Gastroesophageal sphincter (tissue), 3 donors: ENCODE measurements around the gene KRTAP2-2.
"Not testable (repeated sequence)": the region's sequence is repeated elsewhere in the genome, so short reads cannot be mapped to it uniquely, and the experiment has no call there.

Source experiments
- EP300 ChIP-seq: sonication (generic); formaldehyde crosslinking; IDR thresholded peaks from one replicate; pipeline ENCODE4 v1.6.1; 2017; ENCODE audit warnings: antibody characterized with exemption, mild to moderate bottlenecking
- POLR2A ChIP-seq, 2 donors: fragments of 450-650 bp; IDR thresholded peaks; one replicate each; pipeline ENCODE4 v1.6.1; 2017; ENCODE audit warnings: antibody characterized with exemption in 2 of 2, mild to moderate bottlenecking in 2 of 2, moderate library complexity in 1 of 2
- POLR2AphosphoS5 ChIP-seq: sonication (generic); formaldehyde crosslinking; IDR thresholded peaks from one replicate; pipeline ENCODE4 v1.6.1; 2017; ENCODE audit warnings: antibody characterized with exemption
- TF ChIP-seq, protein P1 (sequence below), 4 experiments: fragments of 200-600 bp in 2 of 4; fragments of 450-650 bp in 2 of 4; sonication (generic) in 1 of 4; IDR thresholded peaks; one replicate each; pipeline ENCODE4 v1.5.1; 2017 to 2019; ENCODE audit warnings: antibody characterized with exemption in 4 of 4, mild to moderate bottlenecking in 2 of 4, moderate library complexity in 2 of 4

GRCh38 chr17:41059276-41060051 is 4.4 kb upstream of the KRTAP2-2 start:
- TF ChIP-seq, protein P1, sequence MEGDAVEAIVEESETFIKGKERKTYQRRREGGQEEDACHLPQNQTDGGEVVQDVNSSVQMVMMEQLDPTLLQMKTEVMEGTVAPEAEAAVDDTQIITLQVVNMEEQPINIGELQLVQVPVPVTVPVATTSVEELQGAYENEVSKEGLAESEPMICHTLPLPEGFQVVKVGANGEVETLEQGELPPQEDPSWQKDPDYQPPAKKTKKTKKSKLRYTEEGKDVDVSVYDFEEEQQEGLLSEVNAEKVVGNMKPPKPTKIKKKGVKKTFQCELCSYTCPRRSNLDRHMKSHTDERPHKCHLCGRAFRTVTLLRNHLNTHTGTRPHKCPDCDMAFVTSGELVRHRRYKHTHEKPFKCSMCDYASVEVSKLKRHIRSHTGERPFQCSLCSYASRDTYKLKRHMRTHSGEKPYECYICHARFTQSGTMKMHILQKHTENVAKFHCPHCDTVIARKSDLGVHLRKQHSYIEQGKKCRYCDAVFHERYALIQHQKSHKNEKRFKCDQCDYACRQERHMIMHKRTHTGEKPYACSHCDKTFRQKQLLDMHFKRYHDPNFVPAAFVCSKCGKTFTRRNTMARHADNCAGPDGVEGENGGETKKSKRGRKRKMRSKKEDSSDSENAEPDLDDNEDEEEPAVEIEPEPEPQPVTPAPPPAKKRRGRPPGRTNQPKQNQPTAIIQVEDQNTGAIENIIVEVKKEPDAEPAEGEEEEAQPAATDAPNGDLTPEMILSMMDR (IDR thresholded peaks at IDR 0.05), result not testable (repeated sequence)
- not testable (repeated sequence) for TF ChIP-seq POLR2A (IDR thresholded peaks at IDR 0.05); POLR2AphosphoS5; EP300
